GM23338 (cell line): Measurements from ENCODE around the gene CRKL. TPM values are rescaled to one million over a fixed set of nuclear protein-coding genes. Genes with fewer than 3 reads are reported as not detected.

Experiments
- ATAC-seq: fragments of 200-7000 bp; cut with Tn5 transposase; 3 replicates; pipeline ENCODE4 v1.9.1; 2020
- DNase-seq: peaks from one replicate; pipeline ENCODE4 v3.0.0-alpha.2; 2015; ENCODE audit warnings: low spot score
- H2AFZ ChIP-seq: fragments of 200-600 bp; sonication (generic); 2 replicates; pipeline ENCODE4 v1.8.0; 2016; ENCODE audit warnings: antibody characterized with exemption, mild to moderate bottlenecking, moderate library complexity
- H3F3A ChIP-seq: fragments of 200-600 bp; sonication (generic); replicated peaks from 2 replicates; pipeline ENCODE4 v1.8.0; 2017; ENCODE audit warnings: antibody characterized with exemption, mixed run types, low read depth
- H3K27ac ChIP-seq: fragments of 200-600 bp; sonication (generic); 2 replicates; pipeline ENCODE4 v1.6.1; 2016; ENCODE audit warnings: low read depth
- H3K27me3 ChIP-seq: fragments of 200-600 bp; sonication (generic); 2 replicates; pipeline ENCODE4 v1.8.0; 2016; ENCODE audit warnings: mild to moderate bottlenecking, mixed run types, moderate library complexity; ENCODE audit not compliant: insufficient read depth
- H3K36me3 ChIP-seq: fragments of 200-600 bp; sonication (generic); 2 replicates; pipeline ENCODE4 v1.8.0; 2016; ENCODE audit warnings: mild to moderate bottlenecking; ENCODE audit not compliant: insufficient read depth
- H3K4me1 ChIP-seq: fragments of 200-600 bp; sonication (generic); 2 replicates; pipeline ENCODE4 v1.8.0; 2016; ENCODE audit warnings: mild to moderate bottlenecking, moderate library complexity; ENCODE audit not compliant: insufficient read depth
- H3K4me2 ChIP-seq: fragments of 200-600 bp; sonication (generic); 2 replicates; pipeline ENCODE4 v1.7.1; 2017; ENCODE audit warnings: mixed run types
- H3K4me3 ChIP-seq: fragments of 200-600 bp; sonication (generic); 2 replicates; pipeline ENCODE4 v1.6.1; 2016; ENCODE audit warnings: mixed run types
- H3K79me2 ChIP-seq: fragments of 200-600 bp; sonication (generic); replicated peaks from 2 replicates; pipeline ENCODE4 v1.8.0; 2017; ENCODE audit warnings: mild to moderate bottlenecking; ENCODE audit not compliant: insufficient read depth
- H3K9me2 ChIP-seq: fragments of 200-600 bp; sonication (generic); 2 replicates; pipeline ENCODE4 v1.8.0; 2017; ENCODE audit not compliant: insufficient read depth
- H4K20me1 ChIP-seq: fragments of 200-600 bp; sonication (generic); replicated peaks from 2 replicates; pipeline ENCODE4 v1.8.0; 2017; ENCODE audit warnings: mild to moderate bottlenecking; ENCODE audit not compliant: insufficient read depth
- H3K27ac Mint-ChIP-seq: 2 replicates; pipeline ENCODE4 v1.8.0; 2020; ENCODE audit warnings: inconsistent platforms, mild to moderate bottlenecking, moderate library complexity, mixed read lengths
- H3K27me3 Mint-ChIP-seq: 3 replicates; pipeline ENCODE4 v1.8.0; 2022; ENCODE audit warnings: low read depth, mild to moderate bottlenecking, moderate library complexity, mixed read lengths, inconsistent platforms; ENCODE audit not compliant: insufficient read depth, poor library complexity
- H3K36me3 Mint-ChIP-seq: 3 replicates; pipeline ENCODE4 v1.8.0; 2021; ENCODE audit warnings: low read depth, mild to moderate bottlenecking, inconsistent platforms, moderate library complexity, mixed read lengths
- H3K4me1 Mint-ChIP-seq: 3 replicates; pipeline ENCODE4 v1.8.0; 2020; ENCODE audit warnings: mild to moderate bottlenecking, inconsistent platforms, mixed read lengths
- H3K4me3 Mint-ChIP-seq: 3 replicates; pipeline ENCODE4 v1.8.0; 2021; ENCODE audit warnings: moderate library complexity, mild to moderate bottlenecking, inconsistent platforms, mixed read lengths
- H3K9me3 Mint-ChIP-seq: 3 replicates; pipeline ENCODE4 v1.8.0; 2020; ENCODE audit warnings: moderate library complexity, mild to moderate bottlenecking, inconsistent platforms, mixed read lengths
- CTCF ChIP-seq, 2 experiments: fragments of 200-600 bp in 1 of 2; sonication (generic) in 1 of 2; conservative IDR thresholded peaks; 2 replicates each; pipeline versions ENCODE4 v1.5.1 to v1.6.1; 2016 to 2017; ENCODE audit warnings: antibody characterized with exemption in 2 of 2, low read depth in 2 of 2, mild to moderate bottlenecking in 2 of 2, moderate library complexity in 1 of 2
- EZH2 ChIP-seq: fragments of 200-600 bp; sonication (generic); IDR thresholded peaks from one replicate; pipeline ENCODE4 v1.8.0; 2017; ENCODE audit warnings: antibody characterized with exemption, mild to moderate bottlenecking, low read depth; ENCODE audit not compliant: unreplicated experiment
- ZNF114 ChIP-seq: fragments of 250-450 bp; sonication (Bioruptor Pico); IDR thresholded peaks from 2 replicates; pipeline ENCODE4 v1.5.0; 2020; ENCODE audit warnings: mild to moderate bottlenecking, moderate library complexity
- ZNF331 ChIP-seq: fragments of 250-450 bp; sonication (Bioruptor Pico); IDR thresholded peaks from 2 replicates; pipeline ENCODE4 v1.5.0; 2020; ENCODE audit warnings: low read depth, mild to moderate bottlenecking, moderate library complexity
- polyA plus RNA-seq: library from polyadenylated mRNA; unstranded; fragments of >200 nt; fragmentation: Nextera tagmentation; extraction: Ambion mirVana; gene quantifications from 2 replicates; pipeline ENCODE4 v1.2.1, GENCODE V29; 2016
- total RNA-seq: library from RNA; depleted of rRNA; stranded (reverse); fragments of >200 nt; shearing (Covaris generic); gene quantifications from 2 replicates; pipeline ENCODE4 v1.2.3, GENCODE V29; 2014
- TF ChIP-seq, protein P1 (sequence below): IDR thresholded peaks from one replicate; pipeline ENCODE4 v1.6.1; 2018; ENCODE audit warnings: antibody characterized with exemption; ENCODE audit not compliant: unreplicated experiment
- TF ChIP-seq, protein P2 (sequence below): fragments of 250-450 bp; sonication (Bioruptor Pico); IDR thresholded peaks from 2 replicates; pipeline ENCODE4 v1.5.0; 2020; ENCODE audit warnings: mild to moderate bottlenecking, moderate library complexity

Gene CRKL
- total and polyA plus RNA-seq, 2 experiments from 2014 or later, result 39.5 to 104 TPM

DNA sequence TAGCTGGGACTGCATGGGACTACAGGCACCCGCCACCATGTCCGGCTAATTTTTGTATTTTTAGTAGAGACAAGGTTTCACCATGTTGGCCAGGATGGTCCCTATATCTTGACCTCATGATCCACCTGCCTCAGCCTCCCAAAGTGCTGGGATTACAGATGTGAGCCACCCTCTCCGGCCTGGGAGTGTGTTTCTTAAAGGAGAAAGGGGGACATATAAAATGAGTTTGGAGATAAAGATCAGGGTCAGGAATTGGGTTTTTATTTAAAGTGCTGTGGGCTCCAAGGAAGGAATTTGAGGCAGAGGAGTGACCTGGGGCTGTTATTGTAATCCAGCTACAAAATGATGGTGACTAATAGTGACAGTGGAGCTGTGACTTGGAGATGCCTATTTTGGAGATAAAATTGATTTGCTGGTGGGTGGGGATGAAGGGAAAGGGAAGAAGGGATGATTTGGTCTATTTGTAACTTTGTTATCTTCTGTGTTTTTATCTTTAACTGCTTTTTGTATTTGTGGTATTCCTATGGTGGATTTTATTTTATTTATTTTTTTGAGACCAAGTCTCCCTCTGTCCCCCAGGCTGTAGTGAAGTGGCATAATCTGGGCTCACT lies 5.0 kb downstream of the CRKL start:
- DNase-seq (no peak), ATAC-seq (no peak)
- H3K4me3 ChIP-seq, result no peak overlapping the region
- no peaks in the 10 kb centered on the region for H3K9me3 Mint-ChIP-seq
- no peak overlapping the region for H2AFZ ChIP-seq
- H3K4me3 Mint-ChIP-seq, result peak overlapping the region; percentile 5; the same call in 1 of the 3 replicates
- no peaks in the 10 kb centered on the region for H3K27me3 ChIP-seq
- H3K4me1 Mint-ChIP-seq, result peaks cover 44% of the 10 kb centered on the region
- H3K4me1 ChIP-seq, result peaks cover 45% of the 10 kb centered on the region
- peaks cover 91% of the 10 kb centered on the region for H4K20me1 ChIP-seq
- H3K79me2 ChIP-seq, result peaks cover 99% of the 10 kb centered on the region
- H3F3A ChIP-seq, result no peaks in the 10 kb centered on the region; the same call in 1 of the 2 replicates
- no peak overlapping the region for H3K27ac ChIP-seq
- TF ChIP-seq, protein P1, sequence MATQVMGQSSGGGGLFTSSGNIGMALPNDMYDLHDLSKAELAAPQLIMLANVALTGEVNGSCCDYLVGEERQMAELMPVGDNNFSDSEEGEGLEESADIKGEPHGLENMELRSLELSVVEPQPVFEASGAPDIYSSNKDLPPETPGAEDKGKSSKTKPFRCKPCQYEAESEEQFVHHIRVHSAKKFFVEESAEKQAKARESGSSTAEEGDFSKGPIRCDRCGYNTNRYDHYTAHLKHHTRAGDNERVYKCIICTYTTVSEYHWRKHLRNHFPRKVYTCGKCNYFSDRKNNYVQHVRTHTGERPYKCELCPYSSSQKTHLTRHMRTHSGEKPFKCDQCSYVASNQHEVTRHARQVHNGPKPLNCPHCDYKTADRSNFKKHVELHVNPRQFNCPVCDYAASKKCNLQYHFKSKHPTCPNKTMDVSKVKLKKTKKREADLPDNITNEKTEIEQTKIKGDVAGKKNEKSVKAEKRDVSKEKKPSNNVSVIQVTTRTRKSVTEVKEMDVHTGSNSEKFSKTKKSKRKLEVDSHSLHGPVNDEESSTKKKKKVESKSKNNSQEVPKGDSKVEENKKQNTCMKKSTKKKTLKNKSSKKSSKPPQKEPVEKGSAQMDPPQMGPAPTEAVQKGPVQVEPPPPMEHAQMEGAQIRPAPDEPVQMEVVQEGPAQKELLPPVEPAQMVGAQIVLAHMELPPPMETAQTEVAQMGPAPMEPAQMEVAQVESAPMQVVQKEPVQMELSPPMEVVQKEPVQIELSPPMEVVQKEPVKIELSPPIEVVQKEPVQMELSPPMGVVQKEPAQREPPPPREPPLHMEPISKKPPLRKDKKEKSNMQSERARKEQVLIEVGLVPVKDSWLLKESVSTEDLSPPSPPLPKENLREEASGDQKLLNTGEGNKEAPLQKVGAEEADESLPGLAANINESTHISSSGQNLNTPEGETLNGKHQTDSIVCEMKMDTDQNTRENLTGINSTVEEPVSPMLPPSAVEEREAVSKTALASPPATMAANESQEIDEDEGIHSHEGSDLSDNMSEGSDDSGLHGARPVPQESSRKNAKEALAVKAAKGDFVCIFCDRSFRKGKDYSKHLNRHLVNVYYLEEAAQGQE, result no peak
- no peak for TF ChIP-seq CTCF (conservative IDR thresholded peaks at IDR 0.05; ENCODE audit: low read depth in 2 of 2)
- H3K4me2 ChIP-seq, result no peak overlapping the region
- no peaks in the 10 kb centered on the region for H3K36me3 ChIP-seq
- peaks cover 4% of the 10 kb centered on the region for H3K27me3 Mint-ChIP-seq
- H3K9me2 ChIP-seq, result no peaks in the 10 kb centered on the region
- H3K27ac Mint-ChIP-seq, result no peak overlapping the region
- peaks cover 33% of the 10 kb centered on the region for H3K36me3 Mint-ChIP-seq

- no peaks in the 10 kb centered on the region for H3K9me2 ChIP-seq
- peak; percentile 52 for ATAC-seq
- Mint-ChIP-seq H3K4me1 (peaks cover 33% of the 10 kb centered on the region), H3K27me3 (peaks cover 4% of the 10 kb centered on the region), H3K4me3 (0 out of 3 replicates have a peak overlapping the region, but pooled peaks have one; percentile 0), H3K9me3 (no peaks in the 10 kb centered on the region), H3K36me3 (peaks cover 20% of the 10 kb centered on the region), H3K27ac (peak overlapping the region; percentile 44)
- peaks cover 99% of the 10 kb centered on the region for H4K20me1 ChIP-seq
- H3K27me3 ChIP-seq, result no peaks in the 10 kb centered on the region
- peak; percentile 24 for DNase-seq
- peaks cover 42% of the 10 kb centered on the region for H3K4me1 ChIP-seq
- peak overlapping the region; percentile 29 for H3K27ac ChIP-seq
- peak overlapping the region; percentile 2; the same call in 1 of the 2 replicates for H3K4me3 ChIP-seq
- H3K79me2 ChIP-seq, result peaks cover 100% of the 10 kb centered on the region
- H3K4me2 ChIP-seq, result peak overlapping the region; percentile 66
- H3F3A ChIP-seq, result no peaks in the 10 kb centered on the region; the same call in 1 of the 2 replicates
- H3K36me3 ChIP-seq, result no peaks in the 10 kb centered on the region
- H2AFZ ChIP-seq, result no peak overlapping the region
- TF ChIP-seq, protein P2, sequence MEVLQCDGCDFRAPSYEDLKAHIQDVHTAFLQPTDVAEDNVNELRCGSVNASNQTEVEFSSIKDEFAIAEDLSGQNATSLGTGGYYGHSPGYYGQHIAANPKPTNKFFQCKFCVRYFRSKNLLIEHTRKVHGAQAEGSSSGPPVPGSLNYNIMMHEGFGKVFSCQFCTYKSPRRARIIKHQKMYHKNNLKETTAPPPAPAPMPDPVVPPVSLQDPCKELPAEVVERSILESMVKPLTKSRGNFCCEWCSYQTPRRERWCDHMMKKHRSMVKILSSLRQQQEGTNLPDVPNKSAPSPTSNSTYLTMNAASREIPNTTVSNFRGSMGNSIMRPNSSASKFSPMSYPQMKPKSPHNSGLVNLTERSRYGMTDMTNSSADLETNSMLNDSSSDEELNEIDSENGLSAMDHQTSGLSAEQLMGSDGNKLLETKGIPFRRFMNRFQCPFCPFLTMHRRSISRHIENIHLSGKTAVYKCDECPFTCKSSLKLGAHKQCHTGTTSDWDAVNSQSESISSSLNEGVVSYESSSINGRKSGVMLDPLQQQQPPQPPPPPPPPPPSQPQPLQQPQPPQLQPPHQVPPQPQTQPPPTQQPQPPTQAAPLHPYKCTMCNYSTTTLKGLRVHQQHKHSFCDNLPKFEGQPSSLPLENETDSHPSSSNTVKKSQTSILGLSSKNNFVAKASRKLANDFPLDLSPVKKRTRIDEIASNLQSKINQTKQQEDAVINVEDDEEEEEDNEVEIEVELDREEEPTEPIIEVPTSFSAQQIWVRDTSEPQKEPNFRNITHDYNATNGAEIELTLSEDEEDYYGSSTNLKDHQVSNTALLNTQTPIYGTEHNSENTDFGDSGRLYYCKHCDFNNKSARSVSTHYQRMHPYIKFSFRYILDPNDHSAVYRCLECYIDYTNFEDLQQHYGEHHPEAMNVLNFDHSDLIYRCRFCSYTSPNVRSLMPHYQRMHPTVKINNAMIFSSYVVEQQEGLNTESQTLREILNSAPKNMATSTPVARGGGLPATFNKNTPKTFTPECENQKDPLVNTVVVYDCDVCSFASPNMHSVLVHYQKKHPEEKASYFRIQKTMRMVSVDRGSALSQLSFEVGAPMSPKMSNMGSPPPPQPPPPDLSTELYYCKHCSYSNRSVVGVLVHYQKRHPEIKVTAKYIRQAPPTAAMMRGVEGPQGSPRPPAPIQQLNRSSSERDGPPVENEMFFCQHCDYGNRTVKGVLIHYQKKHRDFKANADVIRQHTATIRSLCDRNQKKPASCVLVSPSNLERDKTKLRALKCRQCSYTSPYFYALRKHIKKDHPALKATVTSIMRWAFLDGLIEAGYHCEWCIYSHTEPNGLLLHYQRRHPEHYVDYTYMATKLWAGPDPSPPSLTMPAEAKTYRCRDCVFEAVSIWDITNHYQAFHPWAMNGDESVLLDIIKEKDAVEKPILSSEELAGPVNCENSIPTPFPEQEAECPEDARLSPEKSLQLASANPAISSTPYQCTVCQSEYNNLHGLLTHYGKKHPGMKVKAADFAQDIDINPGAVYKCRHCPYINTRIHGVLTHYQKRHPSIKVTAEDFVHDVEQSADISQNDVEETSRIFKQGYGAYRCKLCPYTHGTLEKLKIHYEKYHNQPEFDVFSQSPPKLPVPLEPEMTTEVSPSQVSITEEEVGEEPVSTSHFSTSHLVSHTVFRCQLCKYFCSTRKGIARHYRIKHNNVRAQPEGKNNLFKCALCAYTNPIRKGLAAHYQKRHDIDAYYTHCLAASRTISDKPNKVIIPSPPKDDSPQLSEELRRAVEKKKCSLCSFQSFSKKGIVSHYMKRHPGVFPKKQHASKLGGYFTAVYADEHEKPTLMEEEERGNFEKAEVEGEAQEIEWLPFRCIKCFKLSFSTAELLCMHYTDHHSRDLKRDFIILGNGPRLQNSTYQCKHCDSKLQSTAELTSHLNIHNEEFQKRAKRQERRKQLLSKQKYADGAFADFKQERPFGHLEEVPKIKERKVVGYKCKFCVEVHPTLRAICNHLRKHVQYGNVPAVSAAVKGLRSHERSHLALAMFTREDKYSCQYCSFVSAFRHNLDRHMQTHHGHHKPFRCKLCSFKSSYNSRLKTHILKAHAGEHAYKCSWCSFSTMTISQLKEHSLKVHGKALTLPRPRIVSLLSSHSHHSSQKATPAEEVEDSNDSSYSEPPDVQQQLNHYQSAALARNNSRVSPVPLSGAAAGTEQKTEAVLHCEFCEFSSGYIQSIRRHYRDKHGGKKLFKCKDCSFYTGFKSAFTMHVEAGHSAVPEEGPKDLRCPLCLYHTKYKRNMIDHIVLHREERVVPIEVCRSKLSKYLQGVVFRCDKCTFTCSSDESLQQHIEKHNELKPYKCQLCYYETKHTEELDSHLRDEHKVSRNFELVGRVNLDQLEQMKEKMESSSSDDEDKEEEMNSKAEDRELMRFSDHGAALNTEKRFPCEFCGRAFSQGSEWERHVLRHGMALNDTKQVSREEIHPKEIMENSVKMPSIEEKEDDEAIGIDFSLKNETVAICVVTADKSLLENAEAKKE, result no peak
- TF ChIP-seq ZNF114 (CRISPR knock-in tag) (no peak), ZNF331 (CRISPR knock-in tag) (no peak), EZH2 (no peak), CTCF (conservative IDR thresholded peaks at IDR 0.05; ENCODE audit: low read depth in 2 of 2) (no peak)
These were observed 9.0 kb downstream of the CRKL start for GRCh38 chr22:20926243-20926642.
